ENCODE results near the gene DCTN4.

The DCTN4 gene

DNA sequence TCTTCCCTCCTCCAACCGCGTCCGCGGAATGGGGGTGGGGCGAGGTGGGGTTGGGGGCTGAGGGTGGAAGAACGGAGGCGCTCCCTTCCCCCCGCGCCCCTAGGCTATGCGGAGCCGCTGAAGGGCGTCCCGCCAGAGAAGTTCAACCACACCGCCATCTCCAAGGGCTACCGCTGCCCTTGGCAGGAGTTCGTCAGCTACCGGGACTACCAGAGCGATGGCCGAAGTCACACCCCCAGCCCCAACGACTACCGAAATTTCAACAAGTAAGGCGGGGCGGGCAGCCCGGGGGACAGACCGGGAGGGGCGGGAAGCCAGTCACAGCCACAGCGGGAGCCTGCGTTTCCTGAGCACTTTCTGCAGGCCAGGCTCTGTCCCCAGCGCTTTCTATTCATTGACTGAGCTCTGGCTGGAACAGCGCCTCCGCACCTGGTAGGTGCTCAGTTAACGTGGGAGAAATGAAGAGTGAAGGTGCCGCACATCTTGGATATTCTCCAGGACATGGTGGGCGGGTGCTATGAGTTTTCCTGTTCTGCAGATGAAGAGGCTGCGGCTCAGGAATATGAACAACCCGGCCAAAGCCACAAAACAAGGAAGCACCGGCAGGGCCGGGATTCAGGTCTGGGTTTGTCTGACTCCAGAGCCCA is 86.5 kb downstream of the DCTN4 start:
- Histone ChIP-seq H3K27ac (ENCODE audit: insufficient read depth, low read depth, low read length, poor library complexity, severe bottlenecking) (no peak overlapping the region), H3K36me3 (ENCODE audit: control insufficient read depth, insufficient read depth, low read length) (no peaks in the 10 kb centered on the region), H3K4me1 (ENCODE audit: control insufficient read depth, insufficient read depth, low read length) (peaks cover 18% of the 10 kb centered on the region), H3K4me3 (ENCODE audit: insufficient read depth, low read depth, low read length) (peak overlapping the region; percentile 57), H3K9me3 (ENCODE audit: control insufficient read depth, low read length) (no peaks in the 10 kb centered on the region), H3K27me3 (ENCODE audit: control insufficient read depth, insufficient read depth, low read length, poor library complexity, severe bottlenecking) (peaks cover 31% of the 10 kb centered on the region)
- 4% methylated on average over 33 to 38 of the region's 38 CpGs for WGBS, 2 experiments

DNA sequence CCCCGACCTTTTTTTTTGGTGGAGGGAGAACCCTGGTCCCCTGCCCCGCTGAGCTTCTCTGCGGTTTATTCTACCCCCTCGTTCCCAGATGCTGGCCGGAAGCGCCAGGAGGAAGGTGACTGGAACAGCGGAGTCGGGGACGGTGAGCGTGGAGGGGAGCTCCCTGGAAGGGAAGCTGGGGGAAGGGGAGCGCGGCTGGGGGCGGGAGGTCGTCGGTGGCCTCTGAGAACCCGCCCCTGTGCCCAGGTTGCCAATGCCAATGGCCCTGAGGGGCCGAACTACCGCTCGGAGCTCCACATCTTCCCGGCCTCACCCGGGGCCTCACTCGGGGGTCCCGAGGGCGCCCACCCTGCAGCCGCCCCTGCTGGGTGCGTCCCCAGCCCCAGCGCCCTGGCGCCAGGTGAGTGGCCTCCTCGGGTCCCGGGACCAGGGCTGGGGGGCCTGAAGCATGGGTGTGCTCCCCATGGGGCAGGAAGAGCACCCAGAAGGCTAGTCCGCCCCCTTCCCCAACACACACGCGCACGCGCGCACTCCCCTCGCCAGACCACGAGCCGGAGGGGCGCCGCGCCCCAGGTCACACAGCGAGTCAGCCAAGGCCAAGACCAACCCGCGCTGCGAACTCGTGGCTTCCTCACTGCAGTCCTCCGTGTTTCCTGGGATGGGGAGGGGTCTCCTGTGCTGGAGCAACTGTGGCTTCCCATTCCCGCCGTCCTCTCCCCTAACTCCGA is 87.1 kb downstream of the DCTN4 start:
- Histone ChIP-seq H3K9me3 (ENCODE audit: control insufficient read depth, low read length) (no peaks in the 10 kb centered on the region), H3K36me3 (ENCODE audit: control insufficient read depth, insufficient read depth, low read length) (no peaks in the 10 kb centered on the region), H3K4me1 (ENCODE audit: control insufficient read depth, insufficient read depth, low read length) (peaks cover 18% of the 10 kb centered on the region), H3K27me3 (ENCODE audit: control insufficient read depth, insufficient read depth, low read length, poor library complexity, severe bottlenecking) (peaks cover 31% of the 10 kb centered on the region), H3K27ac (ENCODE audit: insufficient read depth, low read depth, low read length, poor library complexity, severe bottlenecking) (no peak overlapping the region), H3K4me3 (ENCODE audit: insufficient read depth, low read depth, low read length) (peak overlapping the region; percentile 57)
- 1% methylated on average over 48 to 51 of the region's 51 CpGs for WGBS, 2 experiments

DNA sequence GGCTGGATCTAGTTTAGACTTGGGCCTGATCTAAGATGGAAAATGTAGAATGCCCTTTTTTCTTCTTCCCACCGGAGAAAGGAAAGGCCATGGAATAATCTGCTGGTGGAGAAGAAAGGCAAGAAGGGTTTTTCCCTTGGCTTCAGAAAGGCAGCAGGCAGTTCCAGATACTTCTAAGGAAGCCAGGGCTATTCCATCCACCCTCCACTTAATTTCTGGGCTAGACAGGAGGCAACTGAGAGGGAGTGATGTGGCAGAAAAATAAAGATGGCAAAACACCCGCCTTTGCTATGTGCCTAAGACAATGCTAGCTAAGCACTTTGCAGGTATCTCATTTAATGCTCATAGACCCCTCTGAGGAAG is 87.9 kb downstream of the DCTN4 start:
- Histone ChIP-seq H3K27ac (ENCODE audit: insufficient read depth, low read depth, low read length, poor library complexity, severe bottlenecking) (no peak overlapping the region), H3K4me1 (ENCODE audit: control insufficient read depth, insufficient read depth, low read length) (peaks cover 18% of the 10 kb centered on the region), H3K36me3 (ENCODE audit: control insufficient read depth, insufficient read depth, low read length) (no peaks in the 10 kb centered on the region), H3K4me3 (ENCODE audit: insufficient read depth, low read depth, low read length) (no peak overlapping the region), H3K27me3 (ENCODE audit: control insufficient read depth, insufficient read depth, low read length, poor library complexity, severe bottlenecking) (peaks cover 31% of the 10 kb centered on the region), H3K9me3 (ENCODE audit: control insufficient read depth, low read length) (no peaks in the 10 kb centered on the region)
- 46 to 63% methylated on average over 2 of the region's 2 CpGs for whole genome bisulfite sequencing, 2 experiments

DNA sequence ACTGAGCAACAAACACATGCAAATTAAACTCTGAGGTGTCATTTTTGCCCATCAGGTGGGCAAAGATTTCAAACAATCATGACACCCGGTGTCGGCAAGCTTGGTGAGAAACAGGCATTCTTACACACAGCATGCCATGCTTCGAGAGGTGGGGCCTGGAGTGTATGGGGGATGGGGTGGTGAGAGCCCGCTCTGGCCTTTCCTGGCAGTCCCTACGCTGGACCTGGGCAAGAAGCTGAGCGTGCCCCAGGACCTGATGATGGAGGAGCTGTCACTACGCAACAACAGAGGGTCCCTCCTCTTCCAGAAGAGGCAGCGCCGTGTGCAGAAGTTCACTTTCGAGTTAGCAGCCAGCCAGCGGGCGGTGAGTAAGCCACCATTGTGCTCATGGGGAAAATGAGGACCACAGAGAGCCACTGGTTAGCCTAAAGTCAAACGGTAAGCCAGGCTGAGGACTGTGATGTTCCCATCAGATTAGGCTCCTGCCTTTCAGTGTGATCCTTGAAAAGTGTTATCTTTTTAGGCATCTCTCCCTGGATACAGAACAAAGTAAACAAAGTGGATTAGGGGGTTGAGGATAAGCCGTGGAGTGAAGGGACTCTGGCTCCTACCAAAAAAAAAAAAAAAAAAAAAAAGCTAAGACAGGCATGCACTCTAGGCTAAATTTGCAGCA is 88.4 kb downstream of the DCTN4 start:
- Histone ChIP-seq H3K4me1 (ENCODE audit: control insufficient read depth, insufficient read depth, low read length) (peaks cover 18% of the 10 kb centered on the region), H3K36me3 (ENCODE audit: control insufficient read depth, insufficient read depth, low read length) (no peaks in the 10 kb centered on the region), H3K4me3 (ENCODE audit: insufficient read depth, low read depth, low read length) (no peak overlapping the region), H3K27ac (ENCODE audit: insufficient read depth, low read depth, low read length, poor library complexity, severe bottlenecking) (no peak overlapping the region), H3K27me3 (ENCODE audit: control insufficient read depth, insufficient read depth, low read length, poor library complexity, severe bottlenecking) (peaks cover 31% of the 10 kb centered on the region), H3K9me3 (ENCODE audit: control insufficient read depth, low read length) (no peaks in the 10 kb centered on the region)
- 57 to 63% methylated on average over 13 to 14 of the region's 14 CpGs for WGBS, 2 experiments

DNA sequence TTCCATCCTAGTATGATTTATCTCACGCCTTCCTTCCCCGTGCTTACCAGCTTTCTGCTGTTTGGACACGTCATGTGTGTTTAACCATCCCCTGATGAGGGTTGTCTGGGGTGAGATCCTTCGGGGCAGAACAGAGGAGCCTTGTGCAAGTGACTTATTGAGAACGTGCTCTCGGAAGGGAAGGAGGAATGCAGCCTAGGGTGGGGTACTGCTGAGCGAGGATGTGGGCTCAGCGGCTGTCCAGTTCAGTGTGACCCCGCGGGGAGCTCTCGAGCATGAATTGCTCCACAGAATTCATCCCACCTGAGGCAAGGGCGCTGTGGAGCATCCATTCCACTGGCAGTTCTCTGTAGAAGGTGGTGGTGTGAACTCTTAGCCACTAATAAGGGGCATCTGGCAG is 93.8 kb downstream of the DCTN4 start:
- no peak overlapping the region for H3K4me3 ChIP-seq (ENCODE audit: insufficient read depth, low read depth, low read length)

DNA sequence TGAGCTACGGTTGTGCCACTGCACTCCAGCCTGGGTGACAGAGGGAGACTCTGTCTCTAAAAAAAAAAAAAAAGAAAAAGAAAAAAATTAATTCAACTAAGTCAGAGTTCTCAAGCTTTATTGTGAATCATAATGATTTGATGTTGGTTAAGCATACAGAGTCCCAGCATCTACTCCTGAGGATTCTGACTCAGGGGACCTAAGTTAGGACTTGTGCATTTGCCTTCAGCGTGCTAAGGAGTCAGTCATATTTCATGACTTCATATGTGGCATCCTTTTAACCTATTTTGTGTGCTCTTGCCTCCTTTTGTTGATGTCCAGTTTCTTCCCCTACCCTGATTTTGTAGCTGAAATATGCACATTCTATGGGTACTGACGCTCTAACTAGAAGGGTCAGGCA is 94.9 kb downstream of the DCTN4 start:
- H3K4me3 ChIP-seq (ENCODE audit: insufficient read depth, low read depth, low read length), result no peak overlapping the region
- 85 to 97% methylated on average over 3 of the region's 3 CpGs for WGBS, 2 experiments
- H3K4me1 ChIP-seq (ENCODE audit: control insufficient read depth, insufficient read depth, low read length), result peaks cover 9% of the 10 kb centered on the region
- no peaks in the 10 kb centered on the region for H3K27me3 ChIP-seq (ENCODE audit: control insufficient read depth, insufficient read depth, low read length, poor library complexity, severe bottlenecking)
- no peak overlapping the region for H3K27ac ChIP-seq (ENCODE audit: insufficient read depth, low read depth, low read length, poor library complexity, severe bottlenecking)
- no peaks in the 10 kb centered on the region for H3K9me3 ChIP-seq (ENCODE audit: control insufficient read depth, low read length)
- no peaks in the 10 kb centered on the region for H3K36me3 ChIP-seq (ENCODE audit: control insufficient read depth, insufficient read depth, low read length)

More for the DNA sequence above, 93.8 kb downstream of the DCTN4 start:
- Histone ChIP-seq H3K27me3 (ENCODE audit: control insufficient read depth, insufficient read depth, low read length, poor library complexity, severe bottlenecking) (no peaks in the 10 kb centered on the region), H3K36me3 (ENCODE audit: control insufficient read depth, insufficient read depth, low read length) (no peaks in the 10 kb centered on the region), H3K27ac (ENCODE audit: insufficient read depth, low read depth, low read length, poor library complexity, severe bottlenecking) (no peak overlapping the region), H3K9me3 (ENCODE audit: control insufficient read depth, low read length) (no peaks in the 10 kb centered on the region), H3K4me1 (ENCODE audit: control insufficient read depth, insufficient read depth, low read length) (peaks cover 5% of the 10 kb centered on the region)
- 91 to 93% methylated on average over 12 of the region's 12 CpGs for WGBS, 2 experiments

DNA sequence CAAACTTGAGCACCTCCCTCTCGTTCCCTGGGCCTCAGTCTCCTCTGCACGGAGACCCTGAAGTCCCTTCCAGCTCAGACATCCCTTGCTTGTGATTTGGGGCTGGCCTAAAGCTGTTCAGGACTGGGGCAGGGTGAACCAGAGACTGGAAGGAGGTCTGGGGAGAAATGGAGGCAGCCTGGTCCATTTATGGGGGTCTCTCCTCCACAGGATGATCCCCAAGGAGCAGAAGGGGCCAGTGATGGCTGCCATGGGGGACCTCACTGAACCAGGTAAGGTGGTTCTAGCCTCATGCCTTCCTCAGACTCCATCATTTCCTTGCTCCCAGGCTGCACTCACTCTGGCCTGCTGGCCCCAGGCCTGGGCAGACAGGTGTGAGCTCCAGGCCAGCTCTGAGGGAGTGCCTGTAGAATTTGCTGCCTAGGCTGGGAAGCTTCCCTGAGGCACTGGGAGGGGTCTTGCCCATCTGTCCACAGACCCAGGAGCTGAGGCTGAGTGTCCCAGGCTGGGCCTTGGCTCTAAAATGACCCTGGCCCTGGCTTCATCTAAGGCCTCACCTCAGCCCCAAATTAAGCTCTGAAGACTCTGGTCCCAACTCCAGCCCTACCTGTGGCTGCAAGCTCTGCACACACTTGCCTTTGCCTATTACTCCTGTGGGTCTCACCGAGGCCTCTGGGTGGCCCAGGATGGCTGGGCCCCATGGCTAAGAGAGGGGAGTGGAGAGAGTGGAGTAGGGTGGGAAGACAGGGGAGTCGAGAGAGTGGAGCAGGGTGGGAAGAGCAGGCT is 95.9 kb downstream of the DCTN4 start:
- Histone ChIP-seq H3K9me3 (ENCODE audit: control insufficient read depth, low read length) (no peaks in the 10 kb centered on the region), H3K27me3 (ENCODE audit: control insufficient read depth, insufficient read depth, low read length, poor library complexity, severe bottlenecking) (no peaks in the 10 kb centered on the region), H3K4me1 (ENCODE audit: control insufficient read depth, insufficient read depth, low read length) (peaks cover 9% of the 10 kb centered on the region), H3K4me3 (ENCODE audit: insufficient read depth, low read depth, low read length) (no peak overlapping the region), H3K27ac (ENCODE audit: insufficient read depth, low read depth, low read length, poor library complexity, severe bottlenecking) (no peak overlapping the region), H3K36me3 (ENCODE audit: control insufficient read depth, insufficient read depth, low read length) (no peaks in the 10 kb centered on the region)
- 80 to 82% methylated on average over 3 to 4 of the region's 4 CpGs for WGBS, 2 experiments

DNA sequence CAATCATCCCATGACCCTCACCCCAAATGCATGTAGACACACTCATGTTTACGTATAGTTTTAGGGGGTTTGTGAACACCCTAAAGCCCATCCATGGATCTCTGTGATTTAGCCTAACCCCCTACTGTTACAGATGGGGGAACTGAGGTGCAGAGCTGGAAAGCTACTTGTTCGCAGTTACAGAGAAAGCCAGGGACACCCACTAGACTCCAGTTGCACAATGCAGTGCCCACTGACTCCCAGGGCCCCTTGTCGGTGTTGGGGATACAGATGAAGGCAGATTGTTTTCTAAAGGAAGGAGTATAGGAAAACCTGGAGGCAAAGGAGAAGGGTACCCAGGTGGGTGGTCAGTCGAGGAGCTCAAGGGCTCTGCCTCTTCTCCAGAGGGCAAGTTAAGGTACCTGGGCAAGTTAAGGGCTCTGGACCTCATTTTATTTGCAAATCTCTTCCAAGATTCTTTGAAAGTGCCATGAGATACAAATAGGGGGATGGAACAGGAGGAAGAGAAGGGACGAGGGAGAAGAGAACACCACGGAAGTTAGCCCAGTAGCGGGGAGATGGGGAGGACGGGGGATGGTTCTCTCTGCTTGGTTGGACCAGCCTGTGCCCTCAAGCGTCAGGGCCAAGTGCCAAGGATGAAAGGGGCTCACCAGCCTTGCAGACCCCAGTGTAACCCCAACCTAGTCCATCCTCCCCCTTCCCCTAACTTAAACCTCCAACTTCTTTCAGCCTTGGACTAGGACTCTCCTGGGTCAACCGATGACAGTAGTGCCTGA is 96.8 kb downstream of the DCTN4 start:
- Histone ChIP-seq H3K9me3 (ENCODE audit: control insufficient read depth, low read length) (no peaks in the 10 kb centered on the region), H3K27me3 (ENCODE audit: control insufficient read depth, insufficient read depth, low read length, poor library complexity, severe bottlenecking) (no peaks in the 10 kb centered on the region), H3K4me3 (ENCODE audit: insufficient read depth, low read depth, low read length) (no peak overlapping the region), H3K27ac (ENCODE audit: insufficient read depth, low read depth, low read length, poor library complexity, severe bottlenecking) (no peak overlapping the region), H3K4me1 (ENCODE audit: control insufficient read depth, insufficient read depth, low read length) (peaks cover 9% of the 10 kb centered on the region), H3K36me3 (ENCODE audit: control insufficient read depth, insufficient read depth, low read length) (no peaks in the 10 kb centered on the region)
- WGBS, 2 experiments, result 91 to 93% methylated on average over 10 of the region's 10 CpGs

DNA sequence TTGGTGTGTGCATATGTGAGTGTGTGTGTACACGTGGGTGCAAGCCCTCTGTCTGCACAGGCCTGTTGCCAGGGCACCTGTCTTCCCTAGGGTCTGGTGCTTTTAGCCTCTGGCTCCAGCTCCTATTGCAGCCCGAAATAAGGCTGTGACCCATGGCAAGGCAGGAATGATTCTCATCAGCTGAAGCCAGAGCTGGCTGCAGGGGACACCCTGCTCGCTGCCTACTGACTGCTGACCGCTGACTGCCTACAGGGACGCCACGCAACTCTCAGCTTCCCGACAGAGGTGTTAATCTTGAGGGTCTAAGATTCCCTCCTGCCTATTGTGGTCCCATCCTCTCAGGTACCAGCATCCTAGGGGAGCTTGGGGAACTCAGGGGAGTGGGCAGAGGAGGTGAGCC is 97.7 kb downstream of the DCTN4 start, which contains the start of gene MYOZ3:
Gene MYOZ3, plus strand, starts transcription at position 166 of the 400 bp plus-strand sequence. CDS start 1,691 bp downstream, outside the sequence.
- Histone ChIP-seq H3K27ac (ENCODE audit: insufficient read depth, low read depth, low read length, poor library complexity, severe bottlenecking) (no peak within 1 kb of the TSS), H3K36me3 (ENCODE audit: control insufficient read depth, insufficient read depth, low read length) (no peaks in the 10 kb centered on the region), H3K9me3 (ENCODE audit: control insufficient read depth, low read length) (no peaks in the 10 kb centered on the region), H3K27me3 (ENCODE audit: control insufficient read depth, insufficient read depth, low read length, poor library complexity, severe bottlenecking) (no peaks in the 10 kb centered on the region), H3K4me3 (ENCODE audit: insufficient read depth, low read depth, low read length) (no peak within 1 kb of the TSS), H3K4me1 (ENCODE audit: control insufficient read depth, insufficient read depth, low read length) (peaks cover 9% of the 10 kb centered on the region)
- WGBS, 2 experiments, result 58 to 71% methylated on average over 7 of the region's 7 CpGs

Measured in ectodermal cell (in vitro differentiated cells).